Cardiac muscle cell (in vitro differentiated cells and primary cell): ENCODE results near the gene TOMM22. TPM values are rescaled to one million over a fixed set of nuclear protein-coding genes. Genes with fewer than 3 reads are reported as not detected.

Experiments
- DNase-seq, 2 donors: peaks; one replicate each; pipeline versions ENCODE4 v3.0.0 to v3.0.0-alpha.2; 2010 to 2017; ENCODE audit warnings: low read depth in 1 of 2, low spot score in 1 of 2
- H3K27ac ChIP-seq: fragments of 200-600 bp; sonication (generic); 2 replicates; pipeline ENCODE4 v1.5.1; 2016
- H3K27me3 ChIP-seq: fragments of 200-600 bp; sonication (generic); 2 replicates; pipeline ENCODE4 v1.6.0; 2016; ENCODE audit warnings: control low read depth
- H3K36me3 ChIP-seq: fragments of 200-600 bp; sonication (generic); 2 replicates; pipeline ENCODE4 v1.5.1; 2016; ENCODE audit warnings: control low read depth
- H3K4me1 ChIP-seq: fragments of 200-600 bp; sonication (generic); 2 replicates; pipeline ENCODE4 v1.8.1; 2017; ENCODE audit warnings: low read depth, mild to moderate bottlenecking, mixed run types
- H3K4me3 ChIP-seq: fragments of 200-600 bp; sonication (generic); 2 replicates; pipeline ENCODE4 v1.5.1; 2016; ENCODE audit warnings: mild to moderate bottlenecking
- H3K9me3 ChIP-seq: fragments of 200-600 bp; sonication (generic); 2 replicates; pipeline ENCODE4 v1.5.1; 2017; ENCODE audit warnings: low read depth, mild to moderate bottlenecking, control low read depth
- CTCF ChIP-seq: IDR thresholded peaks from 2 replicates; pipeline ENCODE4 v1.5.1; 2012; ENCODE audit warnings: low read depth, mild to moderate bottlenecking, low read length
- polyA plus RNA-seq: library from polyadenylated mRNA; unstranded; fragments of >200 nt; fragmentation: Nextera tagmentation; extraction: Ambion mirVana; gene quantifications from 2 replicates; pipeline ENCODE4 v1.2.1, GENCODE V29; 2016
- total RNA-seq: library from RNA; depleted of rRNA; stranded (reverse); fragments of >200 nt; gene quantifications from 2 replicates; pipeline ENCODE4 v1.2.3, GENCODE V29; 2016

TOMM22 gene
- total and polyA plus RNA-seq, 2 experiments from 2014 or later = 46.2 to 151 TPM

- Histone ChIP-seq H3K4me1 (peaks cover 26% of the 10 kb centered on the region), H3K36me3 (no peaks in the 10 kb centered on the region), H3K4me3 (peak within 1 kb of the TSS; percentile 75), H3K27ac (peak within 1 kb of the TSS; percentile 97), H3K27me3 (no peaks in the 10 kb centered on the region), H3K9me3 (no peaks in the 10 kb centered on the region)
- TF ChIP-seq CTCF = no peak
- DNase-seq = peak; percentile 94 to 97
Observed at GRCh38 chr22:38700789-38701628, 19.3 kb downstream of the TOMM22 start, which contains the start of gene JOSD1. TSS of gene JOSD1 (minus strand) at chr22:38700943. CDS start at chr22:38699987, 956 bp downstream.

- no peak for TF ChIP-seq CTCF
- Histone ChIP-seq H3K36me3 (no peaks in the 10 kb centered on the region), H3K9me3 (no peaks in the 10 kb centered on the region), H3K4me1 (peaks cover 18% of the 10 kb centered on the region), H3K27ac (peak overlapping the region; percentile 71), H3K27me3 (no peaks in the 10 kb centered on the region), H3K4me3 (peak overlapping the region; percentile 6)
- no peak for DNase-seq
Observed at GRCh38 chr22:38704654-38705234, 23.0 kb downstream of the TOMM22 start.

GRCh38 chr22:38705235-38706100 lies 23.7 kb downstream of the TOMM22 start, which contains the start of gene GTPBP1:
TSS of gene GTPBP1 (plus strand) at chr22:38705944. CDS start at chr22:38705956, 12 bp downstream.
- no peaks in the 10 kb centered on the region for H3K9me3 ChIP-seq
- peak within 1 kb of the TSS; percentile 89 for H3K27ac ChIP-seq
- H3K36me3 ChIP-seq = peaks cover under 1% of the 10 kb centered on the region
- peak; percentile 100 for DNase-seq
- peaks cover 18% of the 10 kb centered on the region for H3K4me1 ChIP-seq
- no peak for TF ChIP-seq CTCF
- no peaks in the 10 kb centered on the region for H3K27me3 ChIP-seq
- H3K4me3 ChIP-seq = peak within 1 kb of the TSS; percentile 86

- H3K36me3 ChIP-seq = peaks cover 9% of the 10 kb centered on the region
- H3K4me1 ChIP-seq = peaks cover 18% of the 10 kb centered on the region
- TF ChIP-seq CTCF = no peak
- peak overlapping the region; percentile 89 for H3K27ac ChIP-seq
- DNase-seq = peak; percentile 40 to 60
- H3K4me3 ChIP-seq = peak overlapping the region; percentile 86
- H3K27me3 ChIP-seq = no peaks in the 10 kb centered on the region
- H3K9me3 ChIP-seq = no peaks in the 10 kb centered on the region
Observed at GRCh38 chr22:38706101-38706900, 24.5 kb downstream of the TOMM22 start.

GRCh38 chr22:38706901-38707195 lies 25.1 kb downstream of the TOMM22 start:
- H3K4me1 ChIP-seq = peaks cover 19% of the 10 kb centered on the region
- H3K4me3 ChIP-seq = peak overlapping the region; percentile 86
- H3K27me3 ChIP-seq = no peaks in the 10 kb centered on the region
- no peaks in the 10 kb centered on the region for H3K9me3 ChIP-seq
- DNase-seq = no peak
- TF ChIP-seq CTCF = no peak
- peaks cover 10% of the 10 kb centered on the region for H3K36me3 ChIP-seq
- H3K27ac ChIP-seq = peak overlapping the region; percentile 89
